Muscle layer of duodenum (tissue), 2 donors: Measurements from ENCODE around the gene PKP1.
"Not testable (repeated sequence)": the region's sequence is repeated elsewhere in the genome, so short reads cannot be mapped to it uniquely, and the experiment has no call there.

Experiments
- H3K27ac ChIP-seq: one replicate; pipeline ENCODE4 v1.7.0; 2013; ENCODE audit warnings: mild to moderate bottlenecking, low read length
- H3K27me3 ChIP-seq: one replicate; pipeline ENCODE4 v1.7.0; 2013; ENCODE audit warnings: low read depth, mild to moderate bottlenecking, control low read depth, low read length
- H3K36me3 ChIP-seq, 2 donors: one replicate each; pipeline ENCODE4 v1.7.0; 2013; ENCODE audit warnings: low read length in 2 of 2, control low read depth in 1 of 2, mild to moderate bottlenecking in 1 of 2; ENCODE audit not compliant: insufficient read depth in 2 of 2, control insufficient read depth in 1 of 2
- H3K4me1 ChIP-seq, 2 donors: one replicate each; pipeline ENCODE4 v1.7.0; 2013; ENCODE audit warnings: low read length in 2 of 2, mild to moderate bottlenecking in 2 of 2, control low read depth in 1 of 2, moderate library complexity in 1 of 2; ENCODE audit not compliant: insufficient read depth in 2 of 2, control insufficient read depth in 1 of 2
- H3K4me3 ChIP-seq, 2 donors: one replicate each; pipeline ENCODE4 v1.7.0; 2013; ENCODE audit warnings: low read length in 2 of 2, low read depth in 1 of 2, mild to moderate bottlenecking in 1 of 2
- H3K9me3 ChIP-seq, 2 donors: one replicate each; pipeline ENCODE4 v1.7.0; 2013; ENCODE audit warnings: low read length in 2 of 2, control low read depth in 1 of 2, mild to moderate bottlenecking in 1 of 2; ENCODE audit not compliant: control insufficient read depth in 1 of 2
- donor health status: healthy.

Gene PKP1

DNA sequence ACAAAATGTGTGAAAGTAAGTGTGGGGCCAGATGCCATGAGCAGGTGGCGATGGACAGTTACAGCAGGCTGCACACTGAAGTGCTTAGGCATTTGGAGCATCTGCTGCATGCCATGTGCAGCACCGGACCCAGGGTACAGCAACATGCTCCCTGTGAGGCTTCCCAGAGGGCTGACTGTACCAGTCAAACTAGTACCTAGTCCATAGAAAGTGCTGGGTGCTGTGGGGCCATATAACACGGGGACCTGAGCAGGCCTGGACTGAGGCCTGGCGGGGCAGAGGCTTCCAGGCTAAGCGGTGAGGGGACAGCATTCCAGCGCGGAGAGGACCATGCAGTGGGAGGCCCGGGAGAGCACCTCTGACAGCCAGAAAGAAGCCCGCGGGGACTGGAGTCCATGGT lies 29.9 kb upstream of the PKP1 start:
- Histone ChIP-seq H3K4me1 (no peaks in the 10 kb centered on the region), H3K36me3 (no peaks in the 10 kb centered on the region), H3K27ac (no peak overlapping the region), H3K9me3 (no peaks in the 10 kb centered on the region), H3K4me3 (no peak overlapping the region), H3K27me3 (no peaks in the 10 kb centered on the region)

GRCh38 chr1:201253906-201254624 lies 29.2 kb upstream of the PKP1 start:
- no peaks in the 10 kb centered on the region for H3K27me3 ChIP-seq
- no peaks in the 10 kb centered on the region for H3K9me3 ChIP-seq
- no peak overlapping the region for H3K4me3 ChIP-seq
- no peaks in the 10 kb centered on the region for H3K4me1 ChIP-seq
- no peaks in the 10 kb centered on the region for H3K36me3 ChIP-seq
- no peak overlapping the region for H3K27ac ChIP-seq

GRCh38 chr1:201254625-201255478 lies 28.5 kb upstream of the PKP1 start:
- no peak overlapping the region for H3K27ac ChIP-seq
- H3K9me3 ChIP-seq = no peaks in the 10 kb centered on the region
- no peaks in the 10 kb centered on the region for H3K36me3 ChIP-seq

DNA sequence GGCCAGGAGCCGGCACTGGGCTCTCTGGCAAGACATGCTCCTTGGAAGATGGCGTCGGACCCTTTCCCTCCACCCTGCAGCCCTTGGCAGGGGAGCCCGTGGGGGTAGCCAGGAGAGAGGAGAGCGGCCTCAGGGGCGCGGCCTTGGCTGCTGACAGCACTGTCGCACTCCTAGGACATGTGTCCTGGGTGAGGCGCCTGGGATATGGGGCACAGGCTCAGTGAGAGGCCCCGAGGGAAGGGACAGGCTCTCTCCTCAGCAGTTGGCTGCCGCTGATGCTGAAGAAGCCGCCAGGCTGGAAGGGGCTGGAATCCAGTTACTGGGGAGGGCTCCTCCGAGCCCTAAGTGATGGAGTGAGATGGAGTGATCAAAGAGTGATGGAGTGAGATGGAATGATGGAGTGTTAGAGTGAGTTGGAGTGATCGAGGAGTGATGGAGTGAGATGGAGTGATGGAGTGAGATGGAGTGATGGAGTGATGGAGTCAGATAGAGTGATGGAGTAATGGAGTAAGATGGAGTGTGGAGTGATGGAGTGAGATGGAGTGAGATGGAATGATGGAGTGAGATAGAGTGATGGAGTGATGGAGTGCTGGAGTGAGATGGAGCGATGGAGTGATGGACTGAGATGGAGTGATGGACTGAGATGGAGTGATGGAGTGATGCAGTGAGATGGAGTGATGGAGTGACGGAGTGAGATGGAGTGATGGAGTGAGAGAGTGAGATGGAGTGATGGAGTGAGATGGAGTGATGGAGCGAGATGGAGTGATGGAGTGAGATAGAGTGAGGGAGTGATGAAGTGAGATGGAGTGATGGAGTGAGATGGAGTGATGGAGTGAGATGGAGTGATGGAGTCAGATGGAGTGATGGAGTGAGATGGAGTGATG lies 27.6 kb upstream of the PKP1 start:
- peaks cover 4% of the 10 kb centered on the region for H3K27me3 ChIP-seq
- no peak overlapping the region for H3K27ac ChIP-seq
- H3K9me3 ChIP-seq = no peaks in the 10 kb centered on the region
- H3K36me3 ChIP-seq = no peaks in the 10 kb centered on the region
- no peak overlapping the region for H3K4me3 ChIP-seq
- peaks cover 0 to 12% of the 10 kb centered on the region in 2 donors for H3K4me1 ChIP-seq

More at GRCh38 chr1:201254625-201255478, 28.5 kb upstream of the PKP1 start:
- Histone ChIP-seq H3K27me3 (no peaks in the 10 kb centered on the region), H3K4me3 (no peak overlapping the region), H3K4me1 (peaks cover 0 to 6% of the 10 kb centered on the region in 2 donors)

GRCh38 chr1:201258132-201258531 lies 25.2 kb upstream of the PKP1 start:
- H3K27ac ChIP-seq, H3K4me3 ChIP-seq, H3K9me3 ChIP-seq, H3K27me3 ChIP-seq, H3K36me3 ChIP-seq: not testable (repeated sequence)
- peaks cover 0 to 12% of the 10 kb centered on the region in 2 donors for H3K4me1 ChIP-seq

GRCh38 chr1:201258763-201259230 lies 24.5 kb upstream of the PKP1 start:
- no peaks in the 10 kb centered on the region for H3K9me3 ChIP-seq
- no peaks in the 10 kb centered on the region for H3K36me3 ChIP-seq
- no peak overlapping the region for H3K4me3 ChIP-seq
- H3K4me1 ChIP-seq = peaks cover 0 to 12% of the 10 kb centered on the region in 2 donors
- H3K27me3 ChIP-seq = peaks cover 4% of the 10 kb centered on the region
- H3K27ac ChIP-seq = no peak overlapping the region

GRCh38 chr1:201259476-201260235 lies 23.6 kb upstream of the PKP1 start:
- Histone ChIP-seq H3K27ac (no peak overlapping the region), H3K36me3 (no peaks in the 10 kb centered on the region), H3K4me3 (no peak overlapping the region), H3K4me1 (peaks cover 0 to 12% of the 10 kb centered on the region in 2 donors), H3K27me3 (peaks cover 4% of the 10 kb centered on the region), H3K9me3 (no peaks in the 10 kb centered on the region)

DNA sequence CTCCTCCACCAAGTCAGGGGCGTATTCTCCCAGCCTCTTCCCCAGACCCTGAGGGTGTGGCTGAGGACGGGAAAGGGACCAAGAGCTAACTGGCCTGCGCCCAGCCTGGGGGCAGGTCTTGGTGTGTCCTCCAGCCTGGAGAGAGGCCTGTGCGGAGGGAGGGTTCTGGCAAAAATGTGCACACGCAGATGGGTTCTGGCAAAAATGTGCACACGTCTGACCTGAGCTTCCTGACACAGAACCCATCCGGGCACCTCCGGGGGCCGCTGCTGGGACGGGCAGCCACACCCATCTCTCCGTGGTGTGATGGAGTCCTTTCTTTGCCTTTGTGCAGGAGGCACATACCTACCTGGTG lies 23.1 kb upstream of the PKP1 start:
- Histone ChIP-seq H3K36me3 (no peaks in the 10 kb centered on the region), H3K9me3 (no peaks in the 10 kb centered on the region), H3K4me3 (no peak overlapping the region), H3K27me3 (peaks cover 4% of the 10 kb centered on the region), H3K4me1 (peaks cover 0 to 12% of the 10 kb centered on the region in 2 donors), H3K27ac (no peak overlapping the region)

DNA sequence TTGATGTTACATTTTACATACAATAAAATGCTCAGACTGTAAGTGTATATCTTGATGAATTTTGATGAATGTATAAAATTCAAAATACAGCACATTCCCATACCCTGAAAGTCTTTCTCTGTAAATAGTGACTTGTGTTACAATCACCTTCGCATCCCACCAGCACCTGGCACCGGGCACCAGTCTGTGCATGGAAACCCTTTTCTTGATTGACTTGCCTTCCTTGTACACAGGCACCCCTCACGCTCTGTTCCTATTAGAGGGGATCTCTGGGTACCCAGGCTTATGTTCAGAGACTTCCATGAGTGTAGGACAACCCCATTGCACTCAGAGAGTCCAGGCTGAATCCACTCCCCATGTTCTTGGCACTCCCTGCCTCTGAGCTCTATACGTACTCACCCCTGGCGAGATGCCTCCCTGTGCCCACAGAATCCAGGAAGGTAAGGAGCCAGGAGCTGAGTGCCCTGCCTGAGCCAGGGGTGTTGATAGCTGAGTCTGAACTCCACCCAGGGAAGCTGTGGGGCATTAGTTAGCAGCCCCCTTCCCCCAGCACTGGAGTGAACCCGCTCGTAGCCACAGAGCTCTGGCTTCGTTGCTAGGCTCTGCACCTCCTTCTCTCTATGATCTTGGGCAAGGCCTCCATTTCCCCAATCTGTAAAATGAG lies 22.5 kb upstream of the PKP1 start:
- Histone ChIP-seq H3K4me1 (peaks cover 0 to 12% of the 10 kb centered on the region in 2 donors), H3K36me3 (no peaks in the 10 kb centered on the region), H3K27me3 (peaks cover 4% of the 10 kb centered on the region), H3K27ac (no peak overlapping the region), H3K9me3 (no peaks in the 10 kb centered on the region), H3K4me3 (no peak overlapping the region)

GRCh38 chr1:201261771-201262547 lies 21.3 kb upstream of the PKP1 start:
- Histone ChIP-seq H3K4me3 (no peak overlapping the region), H3K4me1 (peaks cover 0 to 12% of the 10 kb centered on the region in 2 donors), H3K36me3 (no peaks in the 10 kb centered on the region), H3K27me3 (peaks cover 4% of the 10 kb centered on the region), H3K27ac (no peak overlapping the region), H3K9me3 (no peaks in the 10 kb centered on the region)
